A549 (cell line): ENCODE data around the gene HNRNPAB. TPM values are rescaled to one million over a fixed set of nuclear protein-coding genes. Genes with fewer than 3 reads are reported as not detected.
A peak's percentile ranks its signal among the peaks of the same experiment; 100 is the strongest.
"Not testable (repeated sequence)": the region's sequence is repeated elsewhere in the genome, so short reads cannot be mapped to it uniquely, and the experiment has no call there.

Experiments used
- ATAC-seq, 2 experiments: fragments of 200-7000 bp in 1 of 2; fragments of >200 bp in 1 of 2; cut with Nextera tagmentation in 1 of 2; cut with Tn5 transposase in 1 of 2; 3 replicates each; pipeline versions ENCODE4 v1.8.0 to v1.9.1; 2018 to 2020; ENCODE audit warnings: mild to moderate bottlenecking in 1 of 2, moderate library complexity in 1 of 2
- CTCF ChIA-PET: fragments of 300-600 bp; sonication (Branson Sonifier 250); formaldehyde crosslinking; extraction: SDS; loops from one replicate; lab custom pipeline; 2021; ENCODE audit warnings: antibody characterized with exemption, inconsistent platforms; lab: Yijun Ruan, JAX
- POLR2A ChIA-PET: fragments of 350-600 bp; formaldehyde crosslinking; extraction: SDS; loops from one replicate; lab custom pipeline; 2021; ENCODE audit warnings: antibody characterized with exemption, inconsistent platforms; lab: Yijun Ruan, JAX
- DNase-seq, 2 experiments: peaks; one replicate each; pipeline versions ENCODE4 v3.0.0 to v3.0.0-alpha.2; 2011 to 2016; ENCODE audit warnings: low read depth in 1 of 2, low spot score in 1 of 2
- FAIRE-seq: peaks from 2 replicates; lab custom pipeline; 2011; peaks lifted over from hg19 to GRCh38; lab: Jason Lieb, UNC
- H3K27ac ChIP-seq, 2 experiments: fragments of >200 bp; sonication (Bioruptor Twin); formaldehyde crosslinking; 3 replicates each; pipeline ENCODE4 v1.5.1; 2016 to 2017
- H3K4me1 ChIP-seq: fragments of >200 bp; sonication (Bioruptor Twin); formaldehyde crosslinking; 3 replicates; pipeline ENCODE4 v1.6.1; 2016
- H3K4me2 ChIP-seq: fragments of >200 bp; sonication (Bioruptor Twin); formaldehyde crosslinking; 3 replicates; pipeline ENCODE4 v1.6.1; 2016
- H3K4me3 ChIP-seq: fragments of >200 bp; sonication (Bioruptor Twin); formaldehyde crosslinking; 3 replicates; pipeline ENCODE4 v1.5.1; 2016
- H3K9me3 ChIP-seq: fragments of >200 bp; sonication (Bioruptor Twin); formaldehyde crosslinking; 3 replicates; pipeline ENCODE4 v1.6.1; 2016
- ATOH8 ChIP-seq: fragments of 250-450 bp; sonication (Bioruptor Pico); IDR thresholded peaks from 2 replicates; pipeline ENCODE4 v1.5.0; 2020; ENCODE audit warnings: low read depth, mild to moderate bottlenecking, moderate library complexity
- CTCF ChIP-seq: fragments of >200 bp; sonication (Bioruptor Twin); formaldehyde crosslinking; IDR thresholded peaks from 3 replicates; pipeline ENCODE4 v1.5.1; 2016
- EHMT2 ChIP-seq: fragments of 200-600 bp; sonication (generic); IDR thresholded peaks from 2 replicates; pipeline ENCODE4 v1.6.1; 2016; ENCODE audit warnings: antibody characterized with exemption, low read depth, mild to moderate bottlenecking, moderate library complexity
- EP300 ChIP-seq, 2 experiments: fragments of >200 bp; sonication (Bioruptor Twin); formaldehyde crosslinking; IDR thresholded peaks; 2 replicates in 1 of 2; 3 replicates in 1 of 2; pipeline ENCODE4 v1.6.1; 2016 to 2017
- ESRRA ChIP-seq: fragments of 150-350 bp; IDR thresholded peaks from 2 replicates; pipeline ENCODE4 v1.6.1; 2014; ENCODE audit warnings: mild to moderate bottlenecking, low read length, borderline replicate concordance
- FOSB ChIP-seq: fragments of 250-450 bp; sonication (Bioruptor Pico); IDR thresholded peaks from 2 replicates; pipeline ENCODE4 v1.5.0; 2020; ENCODE audit warnings: mild to moderate bottlenecking, moderate library complexity
- HES2 ChIP-seq: fragments of >200 bp; sonication (Bioruptor Twin); formaldehyde crosslinking; IDR thresholded peaks from 2 replicates; pipeline ENCODE4 v1.6.1; 2016
- HEYL ChIP-seq: fragments of 250-450 bp; sonication (Bioruptor Pico); IDR thresholded peaks from 2 replicates; pipeline ENCODE4 v1.8.0; 2021; ENCODE audit warnings: mild to moderate bottlenecking, moderate library complexity
- HOXA7 ChIP-seq: fragments of 250-450 bp; sonication (Bioruptor Pico); IDR thresholded peaks from 2 replicates; pipeline ENCODE4 v1.5.0; 2020; ENCODE audit warnings: mild to moderate bottlenecking, moderate library complexity
- HOXB5 ChIP-seq: fragments of 250-450 bp; sonication (Bioruptor Pico); IDR thresholded peaks from 2 replicates; pipeline ENCODE4 v1.5.0; 2020; ENCODE audit warnings: mild to moderate bottlenecking, moderate library complexity
- KDM1A ChIP-seq: fragments of 200-600 bp; sonication (generic); IDR thresholded peaks from 2 replicates; pipeline ENCODE4 v1.6.1; 2016; ENCODE audit warnings: low read depth, mild to moderate bottlenecking
- MAFK ChIP-seq: fragments of 450-650 bp; IDR thresholded peaks from 2 replicates; pipeline ENCODE4 v1.6.1; 2014; ENCODE audit not compliant: partially characterized antibody
- NFE2L2 ChIP-seq: fragments of 150-350 bp; conservative IDR thresholded peaks from 2 replicates; pipeline ENCODE4 v1.6.1; 2014; ENCODE audit warnings: low read length
- NPAS2 ChIP-seq: fragments of 250-450 bp; sonication (Bioruptor Pico); IDR thresholded peaks from 2 replicates; pipeline ENCODE4 v1.8.0; 2022; ENCODE audit warnings: mild to moderate bottlenecking, moderate library complexity, borderline replicate concordance
- PBX3 ChIP-seq: IDR thresholded peaks from 2 replicates; pipeline ENCODE4 v1.6.1; 2012
- PHF8 ChIP-seq: fragments of 200-600 bp; sonication (generic); IDR thresholded peaks from 2 replicates; pipeline ENCODE4 v1.6.1; 2016; ENCODE audit warnings: low read depth, mild to moderate bottlenecking, antibody characterized with exemption, moderate library complexity, borderline replicate concordance
- POLR2A ChIP-seq: IDR thresholded peaks from 2 replicates; pipeline ENCODE4 v1.6.1; 2012; ENCODE audit warnings: mild to moderate bottlenecking, low read length
- RARB ChIP-seq: fragments of 250-450 bp; sonication (Bioruptor Pico); IDR thresholded peaks from 2 replicates; pipeline ENCODE4 v1.8.0; 2021; ENCODE audit warnings: mild to moderate bottlenecking, moderate library complexity
- RFX5 ChIP-seq: fragments of 450-650 bp; IDR thresholded peaks from 2 replicates; pipeline ENCODE4 v1.7.1; 2014; ENCODE audit warnings: antibody characterized with exemption, mild to moderate bottlenecking, moderate library complexity
- RNF2 ChIP-seq: fragments of 200-600 bp; sonication (generic); IDR thresholded peaks from 2 replicates; pipeline ENCODE4 v1.6.1; 2016; ENCODE audit warnings: low read depth, mild to moderate bottlenecking, antibody characterized with exemption, moderate library complexity, borderline replicate concordance
- SREBF2 ChIP-seq: fragments of 450-650 bp; IDR thresholded peaks from 2 replicates; pipeline ENCODE4 v1.6.1; 2014; ENCODE audit warnings: mild to moderate bottlenecking, moderate library complexity
- TFCP2L1 ChIP-seq: fragments of 250-450 bp; sonication (Bioruptor Pico); IDR thresholded peaks from 2 replicates; pipeline ENCODE4 v1.5.0; 2021; ENCODE audit warnings: mild to moderate bottlenecking
- USF2 ChIP-seq: fragments of 450-650 bp; IDR thresholded peaks from 2 replicates; pipeline ENCODE4 v1.6.1; 2014; ENCODE audit warnings: antibody characterized with exemption
- ZC3H11A ChIP-seq: fragments of 450-650 bp; IDR thresholded peaks from 2 replicates; pipeline ENCODE4 v1.6.1; 2014; ENCODE audit warnings: antibody characterized with exemption, mild to moderate bottlenecking
- ZNF302 ChIP-seq: fragments of 250-450 bp; sonication (Bioruptor Pico); IDR thresholded peaks from 2 replicates; pipeline ENCODE4 v1.9.0; 2021; ENCODE audit warnings: inconsistent platforms, mild to moderate bottlenecking, moderate library complexity
- WGBS: methylation state at CpG from one replicate; pipeline ENCODE4 v1.1.6; 2017; ENCODE audit errors: missing lambda C conversion rate; 5-methylcytosine and 5-hydroxymethylcytosine counted together
- polyA plus RNA-seq, 4 experiments: library from polyadenylated mRNA; depleted of rRNA in 3 of 4; stranded (reverse); fragments of >200 nt; fragmentation: RNase III in 1 of 4; extraction: RNeasy Plus Mini Kit Qiagen cat#74134 plus additional on column Dnase treatment in 1 of 4; gene quantifications; 2 replicates in 3 of 4; 3 replicates in 1 of 4; pipeline ENCODE4 v1.2.3, GENCODE V29; 2011 to 2017

The HNRNPAB gene
- polyA plus RNA-seq, 2 of the 4 experiments (the other 2 are of a cell fraction), result 200 to 352 TPM

GRCh38 chr5:178196986-178197385 lies 7.3 kb upstream of the HNRNPAB start:
- CTCF ChIA-PET, result interaction anchor here (0.6 to 1.6 kb wide), 3 partner anchors 12 to 1345 kb away, joined by 3 to 4 read pairs (median 3); no protein-coding TSS in a partner anchor
- Histone ChIP-seq H3K4me3 (no peak overlapping the region), H3K4me1 (0 out of 3 replicates have a peak, but pooled peaks cover 3% of the 10 kb centered on the region), H3K27ac (no peak overlapping the region), H3K4me2 (no peak overlapping the region), H3K9me3 (peaks cover 12% of the 10 kb centered on the region; the same call in 2 of the 3 replicates)
- peak in 1 of 2 experiments; percentile 67; a peak in 3 of 6 replicates for ATAC-seq
- FAIRE-seq, result no peak
- 66% methylated on average over 8 of the region's 8 CpGs for WGBS
- no peak for TF ChIP-seq PBX3
- no peak for TF ChIP-seq HEYL (CRISPR knock-in tag)
- TF ChIP-seq POLR2A, result no peak
- TF ChIP-seq MAFK, result no peak
- TF ChIP-seq RNF2, result no peak
- TF ChIP-seq CTCF, result 0 out of 3 replicates have a peak, but pooled peaks have one; percentile 14
- no peak for TF ChIP-seq NFE2L2
- TF ChIP-seq, all 56 proteins: peak for 1
- no peak for DNase-seq
- POLR2A ChIA-PET, result no interaction called here

GRCh38 chr5:178198151-178198550 lies 6.2 kb upstream of the HNRNPAB start:
- ATAC-seq, H3K27ac ChIP-seq, H3K4me3 ChIP-seq, H3K9me3 ChIP-seq, DNase-seq, FAIRE-seq, POLR2A ChIA-PET, H3K4me1 ChIP-seq, CTCF ChIA-PET, H3K4me2 ChIP-seq: not testable (repeated sequence)
- WGBS, result 76% methylated on average over 10 of the region's 11 CpGs

GRCh38 chr5:178198706-178199105 lies 5.6 kb upstream of the HNRNPAB start:
- H3K4me2 ChIP-seq, result no peak overlapping the region
- FAIRE-seq, result no peak
- ATAC-seq, result no peak
- no peak overlapping the region for H3K27ac ChIP-seq
- H3K4me1 ChIP-seq, result 0 out of 3 replicates have a peak, but pooled peaks cover 4% of the 10 kb centered on the region
- no peak for DNase-seq
- ChIA-PET CTCF (no interaction called here), POLR2A (no interaction called here)
- no peak for TF ChIP-seq KDM1A
- TF ChIP-seq ATOH8 (CRISPR knock-in tag), result no peak
- TF ChIP-seq ZNF302 (CRISPR knock-in tag), result no peak
- no peak for TF ChIP-seq ZC3H11A
- TF ChIP-seq EP300 (IDR thresholded peaks at IDR 0.05), result no peak
- WGBS, result 73% methylated on average over 11 of the region's 11 CpGs
- no peak overlapping the region for H3K4me3 ChIP-seq
- H3K9me3 ChIP-seq, result no peaks in the 10 kb centered on the region

- DNase-seq (no peak), FAIRE-seq (no peak), ATAC-seq (no peak)
- Histone ChIP-seq H3K27ac (no peak overlapping the region), H3K4me3 (no peak overlapping the region), H3K9me3 (no peaks in the 10 kb centered on the region), H3K4me1 (0 out of 3 replicates have a peak, but pooled peaks cover 4% of the 10 kb centered on the region), H3K4me2 (no peak overlapping the region)
- WGBS, result 82% methylated on average over 12 of the region's 12 CpGs
- CTCF ChIA-PET, result interaction anchor here (0.6 to 0.9 kb wide), 3 partner anchors 77 to 124 kb away, joined by 3 to 4 read pairs (median 3); no protein-coding TSS in a partner anchor
- POLR2A ChIA-PET, result no interaction called here
- TF ChIP-seq POLR2A (no peak), HOXB5 (CRISPR knock-in tag) (no peak), RNF2 (no peak), HES2 (no peak), HOXA7 (CRISPR knock-in tag) (no peak), FOSB (CRISPR knock-in tag) (no peak), SREBF2 (no peak), NFE2L2 (no peak), RARB (CRISPR knock-in tag) (no peak), ESRRA (no peak), USF2 (no peak), PHF8 (no peak), EHMT2 (no peak), NPAS2 (no peak), ZNF302 (CRISPR knock-in tag) (no peak), RFX5 (no peak), TFCP2L1 (CRISPR knock-in tag) (no peak)
Observed at GRCh38 chr5:178199581-178200434, 4.5 kb upstream of the HNRNPAB start.
